H1 (cell line): ENCODE results near the gene MYOM1. TPM values are rescaled to one million over a fixed set of nuclear protein-coding genes. Genes with fewer than 3 reads are reported as not detected.

ENCODE experiments used
- CTCF ChIA-PET: fragments of 300-600 bp; sonication (Branson Sonifier 250); formaldehyde crosslinking; loops from one replicate; lab custom pipeline; 2021; ENCODE audit not compliant: partially characterized antibody; lab: Charles Lee
- POLR2A ChIA-PET: fragments of 300-600 bp; sonication (Branson Sonifier 250); formaldehyde crosslinking; loops from one replicate; lab custom pipeline; 2021; ENCODE audit warnings: inconsistent platforms; ENCODE audit not compliant: partially characterized antibody; lab: Charles Lee
- DNase-seq, 2 experiments: peaks; one replicate each; pipeline versions ENCODE4 v3.0.0 to v3.0.0-alpha.2; 2010 to 2022; ENCODE audit warnings: low spot score in 2 of 2, low read depth in 1 of 2, mixed read lengths in 1 of 2
- FAIRE-seq: peaks from 2 replicates; lab custom pipeline; 2011; peaks lifted over from hg19 to GRCh38; lab: Jason Lieb, UNC
- H2AFZ ChIP-seq: 2 replicates; pipeline ENCODE4 v1.8.1; 2012; ENCODE audit warnings: low read length, inconsistent platforms
- H2AK5ac ChIP-seq: 2 replicates; pipeline ENCODE4 v1.6.1; 2013; ENCODE audit warnings: low read depth, low read length
- H2BK120ac ChIP-seq: replicated peaks from 2 replicates; pipeline ENCODE3; 2013; ENCODE audit warnings: low read depth, low read length, inconsistent platforms
- H2BK12ac ChIP-seq: 2 replicates; pipeline ENCODE4 v1.6.1; 2013; ENCODE audit warnings: low read depth, low read length
- H2BK15ac ChIP-seq: 2 replicates; pipeline ENCODE4 v1.6.1; 2013; ENCODE audit warnings: low read length
- H2BK20ac ChIP-seq: 2 replicates; pipeline ENCODE4 v1.6.1; 2013; ENCODE audit warnings: low read length
- H2BK5ac ChIP-seq: 2 replicates; pipeline ENCODE4 v1.6.1; 2013; ENCODE audit warnings: low read depth, low read length
- H3K14ac ChIP-seq: 2 replicates; pipeline ENCODE4 v1.6.1; 2013; ENCODE audit warnings: inconsistent platforms; ENCODE audit not compliant: insufficient read length
- H3K18ac ChIP-seq: 2 replicates; pipeline ENCODE4 v1.6.1; 2013; ENCODE audit warnings: low read length; ENCODE audit errors: extremely low read depth
- H3K23ac ChIP-seq: 2 replicates; pipeline ENCODE4 v1.6.1; 2013; ENCODE audit warnings: inconsistent platforms; ENCODE audit not compliant: insufficient read length
- H3K23me2 ChIP-seq: 2 replicates; pipeline ENCODE4 v1.6.1; 2013; ENCODE audit warnings: low read depth, low read length
- H3K27ac ChIP-seq: 2 replicates; pipeline ENCODE4 v1.6.1; 2011; ENCODE audit warnings: low read depth, low read length, inconsistent platforms
- H3K27me3 ChIP-seq, 4 experiments: replicated peaks in 1 of 4; 1 replicate in 1 of 4; 2 replicates in 3 of 4; pipeline versions ENCODE4 v1.6.1 to v1.8.1; 2011 to 2013; ENCODE audit warnings: low read length in 3 of 4, mild to moderate bottlenecking in 3 of 4, inconsistent platforms in 2 of 4, mixed read lengths in 2 of 4, moderate library complexity in 1 of 4; ENCODE audit not compliant: control insufficient read depth in 3 of 4, insufficient read depth in 3 of 4; ENCODE audit errors: extremely low read depth in 1 of 4
- H3K36me3 ChIP-seq, 4 experiments: 2 replicates each; pipeline versions ENCODE4 v1.6.1 to v1.8.1; 2011 to 2013; ENCODE audit warnings: mild to moderate bottlenecking in 4 of 4, low read length in 3 of 4, moderate library complexity in 2 of 4, control low read depth in 1 of 4, inconsistent platforms in 1 of 4; ENCODE audit not compliant: insufficient read depth in 4 of 4, control insufficient read depth in 2 of 4
- H3K4ac ChIP-seq: replicated peaks from 2 replicates; pipeline ENCODE3; 2013; ENCODE audit warnings: low read length, low read depth, mixed read lengths, inconsistent platforms; ENCODE audit not compliant: insufficient read length
- H3K4me1 ChIP-seq, 4 experiments: replicated peaks in 1 of 4; 1 replicate in 1 of 4; 2 replicates in 3 of 4; pipeline versions ENCODE4 v1.6.1 to v1.8.1; 2011 to 2013; ENCODE audit warnings: low read length in 3 of 4, inconsistent platforms in 2 of 4, mixed read lengths in 1 of 4; ENCODE audit not compliant: insufficient read depth in 4 of 4, control insufficient read depth in 3 of 4
- H3K4me2 ChIP-seq, 2 experiments: 2 replicates each; pipeline versions ENCODE4 v1.6.1 to v1.8.1; 2011 to 2013; ENCODE audit warnings: low read depth in 2 of 2, low read length in 2 of 2, control low read depth in 1 of 2, inconsistent platforms in 1 of 2, mild to moderate bottlenecking in 1 of 2; ENCODE audit not compliant: insufficient read depth in 1 of 2
- H3K4me3 ChIP-seq, 4 experiments: fragments of 200-600, 300-600 bp in 1 of 4; sonication (generic), shearing (Covaris generic), sonication (Bioruptor Twin) in 1 of 4; 2 replicates each; pipeline versions ENCODE4 v1.5.1 to v1.8.1; 2011 to 2016; ENCODE audit warnings: low read length in 4 of 4, low read depth in 3 of 4, control low read depth in 2 of 4, inconsistent platforms in 2 of 4, mild to moderate bottlenecking in 2 of 4, mixed read lengths in 1 of 4, moderate library complexity in 1 of 4; ENCODE audit not compliant: insufficient read depth in 2 of 4; ENCODE audit errors: extremely low read depth in 1 of 4
- H3K56ac ChIP-seq: replicated peaks from 2 replicates; pipeline ENCODE3; 2013; ENCODE audit warnings: low read depth, mild to moderate bottlenecking, mixed read lengths, low read length, inconsistent platforms; ENCODE audit not compliant: insufficient read length
- H3K79me1 ChIP-seq: 2 replicates; pipeline ENCODE4 v1.6.1; 2013; ENCODE audit warnings: low read depth, low read length, control low read depth
- H3K79me2 ChIP-seq, 2 experiments: 2 replicates each; pipeline versions ENCODE4 v1.6.1 to v1.8.1; 2012 to 2013; ENCODE audit warnings: low read length in 2 of 2, mild to moderate bottlenecking in 2 of 2, inconsistent platforms in 1 of 2; ENCODE audit not compliant: insufficient read depth in 2 of 2, control insufficient read depth in 1 of 2
- H3K9ac ChIP-seq, 4 experiments: replicated peaks in 1 of 4; 1 replicate in 1 of 4; 2 replicates in 3 of 4; pipeline versions ENCODE4 v1.6.1 to v1.8.1; 2011 to 2013; ENCODE audit warnings: low read depth in 3 of 4, low read length in 3 of 4, control low read depth in 2 of 4, mild to moderate bottlenecking in 2 of 4, moderate library complexity in 2 of 4, inconsistent platforms in 1 of 4; ENCODE audit errors: extremely low read depth in 1 of 4
- H3K9me3 ChIP-seq, 2 experiments: 2 replicates each; pipeline versions ENCODE4 v1.6.1 to v1.8.1; 2012 to 2013; ENCODE audit warnings: mild to moderate bottlenecking in 2 of 2, moderate library complexity in 2 of 2, control low read depth in 1 of 2, inconsistent platforms in 1 of 2, low read depth in 1 of 2, low read length in 1 of 2, mixed read lengths in 1 of 2; ENCODE audit not compliant: insufficient read depth in 2 of 2
- H4K20me1 ChIP-seq, 2 experiments: replicated peaks in 1 of 2; 2 replicates each; pipeline versions ENCODE3 to v1.8.1; 2011 to 2013; ENCODE audit warnings: inconsistent platforms in 2 of 2, low read length in 2 of 2, mild to moderate bottlenecking in 1 of 2; ENCODE audit not compliant: insufficient read depth in 2 of 2, control insufficient read depth in 1 of 2
- H4K5ac ChIP-seq: 2 replicates; pipeline ENCODE4 v1.6.1; 2013; ENCODE audit warnings: low read length, low read depth, mixed read lengths, inconsistent platforms; ENCODE audit not compliant: insufficient read length
- H4K8ac ChIP-seq: 2 replicates; pipeline ENCODE4 v1.8.0; 2013; ENCODE audit warnings: mild to moderate bottlenecking, moderate library complexity, low read length, inconsistent platforms; ENCODE audit not compliant: insufficient read depth; ENCODE audit errors: extremely low read depth
- H4K91ac ChIP-seq: replicated peaks from 2 replicates; pipeline ENCODE3; 2013; ENCODE audit warnings: low read length, mixed read lengths, inconsistent platforms; ENCODE audit not compliant: insufficient read length
- CTBP2 ChIP-seq: IDR thresholded peaks from 2 replicates; pipeline ENCODE4 v1.7.0; 2011; ENCODE audit warnings: borderline replicate concordance, mild to moderate bottlenecking, moderate library complexity, mixed read lengths, low read length; ENCODE audit not compliant: insufficient read depth, insufficient read length
- EP300 ChIP-seq, 2 experiments: IDR thresholded peaks; 1 replicate in 1 of 2; 2 replicates in 1 of 2; pipeline ENCODE4 v1.6.1; 2011 to 2012; ENCODE audit warnings: low read depth in 2 of 2, low read length in 2 of 2, mild to moderate bottlenecking in 2 of 2, borderline replicate concordance in 1 of 2, inconsistent platforms in 1 of 2, moderate library complexity in 1 of 2
- EZH2 ChIP-seq: fragments of 200-600 bp; sonication (generic); IDR thresholded peaks from 2 replicates; pipeline ENCODE4 v1.7.1; 2012; ENCODE audit warnings: low read depth, mild to moderate bottlenecking, moderate library complexity, low read length, inconsistent platforms; ENCODE audit not compliant: severe bottlenecking
- JUND ChIP-seq: IDR thresholded peaks from 2 replicates; pipeline ENCODE4 v1.6.1; 2011; ENCODE audit warnings: mild to moderate bottlenecking, improper control_type of control experiment, low read length
- NRF1 ChIP-seq: IDR thresholded peaks from 2 replicates; pipeline ENCODE4 v1.6.1; 2011; ENCODE audit warnings: mild to moderate bottlenecking, low read depth, low read length, improper control_type of control experiment
- SIX5 ChIP-seq: IDR thresholded peaks from 2 replicates; pipeline ENCODE4 v1.6.1; 2011; ENCODE audit warnings: mild to moderate bottlenecking, low read depth, low read length
- SP1 ChIP-seq: IDR thresholded peaks from 2 replicates; pipeline ENCODE4 v1.6.1; 2011; ENCODE audit warnings: low read depth, low read length
- SP4 ChIP-seq: IDR thresholded peaks from 2 replicates; pipeline ENCODE4 v1.6.1; 2012; ENCODE audit warnings: low read length, inconsistent platforms
- YY1 ChIP-seq: IDR thresholded peaks from 2 replicates; pipeline ENCODE4 v1.6.1; 2011; ENCODE audit warnings: low read depth, mild to moderate bottlenecking, low read length
- ZNF274 ChIP-seq: IDR thresholded peaks from 2 replicates; pipeline ENCODE4 v1.7.0; 2012; ENCODE audit warnings: low read length, borderline replicate concordance; ENCODE audit errors: extremely low read depth
- WGBS, 2 experiments: shearing (Covaris generic) in 1 of 2; methylation state at CpG; one replicate each; pipeline versions ENCODE4 v1.1.6 to v1.1.7; 2013 to 2015; ENCODE audit warnings: low lambda C conversion rate in 2 of 2, mixed read lengths in 2 of 2, inconsistent platforms in 1 of 2, low coverage in 1 of 2, missing lambda C conversion rate in 1 of 2; ENCODE audit not compliant: insufficient replicate concordance in 2 of 2, insufficient coverage in 1 of 2, insufficient read length in 1 of 2; ENCODE audit errors: extremely low coverage in 1 of 2, missing lambda C conversion rate in 1 of 2; 5-methylcytosine and 5-hydroxymethylcytosine counted together
- polyA plus RNA-seq, 7 experiments: library from polyadenylated mRNA; depleted of rRNA in 3 of 7; stranded (reverse) in 5 of 7; unstranded in 2 of 7; fragments of >200 nt in 5 of 7; fragments of 200-250 nt in 2 of 7; gene quantifications; 1 replicate in 5 of 7; 2 replicates in 1 of 7; 4 replicates in 1 of 7; pipeline versions ENCODE4 v1.2.1 to v1.2.3, GENCODE V29; 2011 to 2013; ENCODE audit warnings: missing spikeins in 2 of 7, mixed read lengths in 2 of 7
- total RNA-seq: library from RNA; stranded (reverse); fragmentation: NEBNext Ultra II Directional; extraction: Animal tissue kit (Norgen Biotek cat#: 25700); gene quantifications from 2 replicates; pipeline ENCODE4 v1.2.1, GENCODE V29; 2021
- TF ChIP-seq, protein P1 (sequence below), 3 experiments: IDR thresholded peaks; 1 replicate in 2 of 3; 2 replicates in 1 of 3; pipeline versions ENCODE4 v1.5.1 to v1.6.1; 2011; ENCODE audit warnings: low read length in 3 of 3, mild to moderate bottlenecking in 3 of 3, inconsistent platforms in 2 of 3, low read depth in 1 of 3, moderate library complexity in 1 of 3; ENCODE audit not compliant: insufficient read depth in 1 of 3; ENCODE audit errors: control extremely low read depth in 1 of 3

MYOM1 gene
- total and polyA plus RNA-seq, 2 of the 8 experiments (the other 6 are each of a cell fraction or from before 2014, with no cell fraction given), result 0.06 to 0.32 TPM

GRCh38 chr18:3148930-3149535, 70.7 kb downstream of the MYOM1 start:
- no peak overlapping the region for H2BK20ac ChIP-seq
- H4K8ac ChIP-seq, result no peak overlapping the region
- no peak overlapping the region for H2AFZ ChIP-seq
- no peak for DNase-seq
- H2BK12ac ChIP-seq, result no peak overlapping the region
- no peak overlapping the region for H3K27ac ChIP-seq
- H3K79me2 ChIP-seq, result no peaks in the 10 kb centered on the region
- no peak overlapping the region for H2BK15ac ChIP-seq
- H3K9ac ChIP-seq, result no peak overlapping the region
- H4K91ac ChIP-seq, result no peak overlapping the region
- H4K5ac ChIP-seq, result no peak overlapping the region
- no peaks in the 10 kb centered on the region for H3K23me2 ChIP-seq
- no peak for FAIRE-seq
- no peak overlapping the region for H3K23ac ChIP-seq
- H3K79me1 ChIP-seq, result no peaks in the 10 kb centered on the region
- H3K14ac ChIP-seq, result no peak overlapping the region
- no peak overlapping the region for H2BK120ac ChIP-seq
- ChIA-PET CTCF (interaction anchor here (1.0 to 5.0 kb wide), 3 partner anchors 20 to 163 kb away, joined by 3 to 22 read pairs (median 7); no protein-coding TSS in a partner anchor), POLR2A (interaction anchor here (0.8 kb wide), 1 partner anchor 99 kb away, joined by 3 read pairs; no protein-coding TSS in a partner anchor)
- no peaks in the 10 kb centered on the region for H3K4me1 ChIP-seq
- 86% methylated on average over 4 of the region's 4 CpGs; no CpG with 5 or more reads in 1 of the 2 experiments for WGBS, 2 experiments
- no peak overlapping the region for H3K18ac ChIP-seq
- no peaks in the 10 kb centered on the region for H4K20me1 ChIP-seq
- H3K36me3 ChIP-seq, result no peaks in the 10 kb centered on the region
- no peak overlapping the region for H2AK5ac ChIP-seq
- H3K4me2 ChIP-seq, result no peak overlapping the region
- H3K56ac ChIP-seq, result no peak overlapping the region
- H3K27me3 ChIP-seq, result no peaks in the 10 kb centered on the region
- no peaks in the 10 kb centered on the region for H3K9me3 ChIP-seq
- no peak overlapping the region for H3K4ac ChIP-seq
- H2BK5ac ChIP-seq, result no peak overlapping the region
- H3K4me3 ChIP-seq, result no peak overlapping the region
- TF ChIP-seq EP300 (IDR thresholded peaks at IDR 0.05; ENCODE audit: borderline replicate concordance in 1 of 2, low read depth in 2 of 2, low read length in 2 of 2) (no peak), JUND (no peak), SIX5 (no peak), SP1 (no peak), EZH2 (no peak), YY1 (no peak), SP4 (no peak), NRF1 (no peak), CTBP2 (no peak), ZNF274 (no peak)
- TF ChIP-seq, protein P1, sequence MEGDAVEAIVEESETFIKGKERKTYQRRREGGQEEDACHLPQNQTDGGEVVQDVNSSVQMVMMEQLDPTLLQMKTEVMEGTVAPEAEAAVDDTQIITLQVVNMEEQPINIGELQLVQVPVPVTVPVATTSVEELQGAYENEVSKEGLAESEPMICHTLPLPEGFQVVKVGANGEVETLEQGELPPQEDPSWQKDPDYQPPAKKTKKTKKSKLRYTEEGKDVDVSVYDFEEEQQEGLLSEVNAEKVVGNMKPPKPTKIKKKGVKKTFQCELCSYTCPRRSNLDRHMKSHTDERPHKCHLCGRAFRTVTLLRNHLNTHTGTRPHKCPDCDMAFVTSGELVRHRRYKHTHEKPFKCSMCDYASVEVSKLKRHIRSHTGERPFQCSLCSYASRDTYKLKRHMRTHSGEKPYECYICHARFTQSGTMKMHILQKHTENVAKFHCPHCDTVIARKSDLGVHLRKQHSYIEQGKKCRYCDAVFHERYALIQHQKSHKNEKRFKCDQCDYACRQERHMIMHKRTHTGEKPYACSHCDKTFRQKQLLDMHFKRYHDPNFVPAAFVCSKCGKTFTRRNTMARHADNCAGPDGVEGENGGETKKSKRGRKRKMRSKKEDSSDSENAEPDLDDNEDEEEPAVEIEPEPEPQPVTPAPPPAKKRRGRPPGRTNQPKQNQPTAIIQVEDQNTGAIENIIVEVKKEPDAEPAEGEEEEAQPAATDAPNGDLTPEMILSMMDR (IDR thresholded peaks at IDR 0.05; ENCODE audit: control extremely low read depth in 1 of 3, insufficient read depth in 1 of 3, low read depth in 1 of 3, low read length in 3 of 3), result no peak
